Measurements from ENCODE around the gene RRP8. TPM values are rescaled to one million over a fixed set of nuclear protein-coding genes. Genes with fewer than 3 reads are reported as not detected.

The RRP8 gene
- total RNA-seq, 1 experiment from 2014 or later: 17.8 TPM

- Histone ChIP-seq H3K4me1 (ENCODE audit: control insufficient read depth in 1 of 2, insufficient read depth in 2 of 2, low read length in 2 of 2) (no peaks in the 10 kb centered on the region), H3K27me3 (ENCODE audit: insufficient read depth, low read length) (no peaks in the 10 kb centered on the region), H3K79me2 (ENCODE audit: insufficient read depth, low read length) (no peaks in the 10 kb centered on the region), H3K27ac (ENCODE audit: low read depth, low read length) (no peak overlapping the region), H3K9ac (ENCODE audit: low read length) (no peak overlapping the region), H3K4me2 (ENCODE audit: low read length) (no peak overlapping the region), H3K9me2 (ENCODE audit: insufficient read depth) (no peaks in the 10 kb centered on the region), H2AFZ (ENCODE audit: low read depth, low read length, poor library complexity, severe bottlenecking) (no peak overlapping the region), H3K9me3 (ENCODE audit: control insufficient read depth in 1 of 2, insufficient read depth in 1 of 2, low read depth in 1 of 2, low read length in 2 of 2) (no peaks in the 10 kb centered on the region), H3K36me3 (ENCODE audit: control insufficient read depth in 1 of 2, insufficient read depth in 2 of 2, low read length in 2 of 2) (no peaks in the 10 kb centered on the region), H3K4me3 (replicated peaks in 1 of 2; ENCODE audit: low read depth in 1 of 2, low read length in 2 of 2) (no peak overlapping the region), H4K20me1 (ENCODE audit: insufficient read depth) (no peaks in the 10 kb centered on the region)
- BruUV-seq (replicated peaks): no TSS peak
- POLR2A ChIA-PET: no interaction called here
- CTCF ChIA-PET: no interaction called here
- ATAC-seq (no peak), DNase-seq (ENCODE audit: low read depth, low spot score) (no peak)
- intact Hi-C loops (cut with micrococcal nuclease): no loop called here
- TF ChIP-seq CBX3 (IDR thresholded peaks at IDR 0.05; ENCODE audit: low read depth) (no peak), RAD21 (IDR thresholded peaks at IDR 0.05; ENCODE audit: low read depth) (no peak), ZFX (IDR thresholded peaks at IDR 0.05) (no peak), POLR2AphosphoS5 (IDR thresholded peaks at IDR 0.05; ENCODE audit: low read depth, low read length) (no peak), EZH2 (IDR thresholded peaks at IDR 0.05) (no peak), ZBTB33 (IDR thresholded peaks at IDR 0.05; ENCODE audit: extremely low read depth, insufficient replicate concordance, low read length) (no peak), YY1 (IDR thresholded peaks at IDR 0.05; ENCODE audit: extremely low read depth, insufficient replicate concordance, low read depth, low read length) (no peak), CEBPB (IDR thresholded peaks at IDR 0.05; ENCODE audit: low read depth) (no peak)
- TF ChIP-seq, protein P1, sequence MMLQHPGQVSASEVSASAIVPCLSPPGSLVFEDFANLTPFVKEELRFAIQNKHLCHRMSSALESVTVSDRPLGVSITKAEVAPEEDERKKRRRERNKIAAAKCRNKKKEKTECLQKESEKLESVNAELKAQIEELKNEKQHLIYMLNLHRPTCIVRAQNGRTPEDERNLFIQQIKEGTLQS (IDR thresholded peaks at IDR 0.05): no peak
- RAD21 ChIA-PET (ENCODE audit: low non-redundant PET in 1 of 2, low total read pairs in 2 of 2, uncharacterized antibody in 2 of 2, unreplicated experiment in 2 of 2): no interaction called here
Measured at GRCh38 chr11:6628526-6628925, 25.1 kb upstream of the RRP8 start.

Data from HCT116 (cell line).